Activated CD4-positive, alpha-beta T cell treated with anti-CD3 and anti-CD28 coated beads, Interleukin-2, amount 10 ng/mL, durations not matched to agents 24 days and 14 days (primary cell): Measurements from ENCODE around the gene RGS1. TPM values are rescaled to one million over a fixed set of nuclear protein-coding genes. Genes with fewer than 3 reads are reported as not detected.
A peak's percentile ranks its signal among the peaks of the same experiment; 100 is the strongest.

Source experiments
- DNase-seq: peaks from one replicate; pipeline ENCODE4 v3.0.0; 2022
- H3K27ac Mint-ChIP-seq: one replicate; pipeline ENCODE4 v1.8.0; 2022; ENCODE audit warnings: mild to moderate bottlenecking, mixed read lengths
- H3K27me3 Mint-ChIP-seq: one replicate; pipeline ENCODE4 v1.8.0; 2022; ENCODE audit warnings: mixed read lengths
- H3K36me3 Mint-ChIP-seq: one replicate; pipeline ENCODE4 v1.8.0; 2022; ENCODE audit warnings: low read depth, mild to moderate bottlenecking, mixed read lengths
- H3K4me1 Mint-ChIP-seq: one replicate; pipeline ENCODE4 v1.8.0; 2021; ENCODE audit warnings: mixed read lengths
- H3K4me3 Mint-ChIP-seq: one replicate; pipeline ENCODE4 v1.8.0; 2022; ENCODE audit warnings: mild to moderate bottlenecking, moderate library complexity, mixed read lengths
- H3K9me3 Mint-ChIP-seq: one replicate; pipeline ENCODE4 v1.8.0; 2021; ENCODE audit warnings: mixed read lengths
- intact Hi-C: fragments of 100-400 bp; cut with micrococcal nuclease; formaldehyde crosslinking; loops from one replicate; pipeline ENCODE4 v1.15.1; 2023
- total RNA-seq: library from RNA; stranded (reverse); gene quantifications from 2 replicates; pipeline ENCODE4 v1.2.3, GENCODE V29; 2022

Gene RGS1
- total RNA-seq, 1 donor from 2014 or later = 6.4 TPM

DNA sequence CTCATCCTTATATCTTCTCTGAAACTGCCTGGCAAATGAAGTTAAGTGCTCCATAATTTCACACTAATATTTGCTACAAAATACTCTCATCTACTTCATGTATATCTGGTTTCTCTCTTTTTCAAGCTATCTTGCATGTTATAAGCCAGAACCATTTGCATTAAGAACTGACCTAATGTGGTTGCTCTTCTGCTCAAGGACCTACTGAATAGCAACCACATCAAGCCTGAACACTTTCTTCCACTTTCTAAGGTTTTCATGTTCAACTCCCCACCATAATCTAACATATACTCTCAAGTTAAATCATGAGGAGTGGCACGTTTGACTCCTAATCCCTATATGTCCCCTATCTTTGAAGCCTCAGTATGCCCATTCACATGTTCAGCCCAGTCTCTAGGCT, 27.2 kb downstream of the RGS1 start:
- Mint-ChIP-seq H3K36me3 (no peaks in the 10 kb centered on the region), H3K27me3 (peaks cover 2% of the 10 kb centered on the region), H3K27ac (no peak overlapping the region), H3K4me1 (peaks cover 10% of the 10 kb centered on the region), H3K9me3 (no peaks in the 10 kb centered on the region), H3K4me3 (no peak overlapping the region)
- DNase-seq = no peak
- intact Hi-C loops = loop anchor here (5.0 kb wide), 1 partner anchor 455 kb away; the partner anchor contains the start of genes RO60 and UCHL5

DNA sequence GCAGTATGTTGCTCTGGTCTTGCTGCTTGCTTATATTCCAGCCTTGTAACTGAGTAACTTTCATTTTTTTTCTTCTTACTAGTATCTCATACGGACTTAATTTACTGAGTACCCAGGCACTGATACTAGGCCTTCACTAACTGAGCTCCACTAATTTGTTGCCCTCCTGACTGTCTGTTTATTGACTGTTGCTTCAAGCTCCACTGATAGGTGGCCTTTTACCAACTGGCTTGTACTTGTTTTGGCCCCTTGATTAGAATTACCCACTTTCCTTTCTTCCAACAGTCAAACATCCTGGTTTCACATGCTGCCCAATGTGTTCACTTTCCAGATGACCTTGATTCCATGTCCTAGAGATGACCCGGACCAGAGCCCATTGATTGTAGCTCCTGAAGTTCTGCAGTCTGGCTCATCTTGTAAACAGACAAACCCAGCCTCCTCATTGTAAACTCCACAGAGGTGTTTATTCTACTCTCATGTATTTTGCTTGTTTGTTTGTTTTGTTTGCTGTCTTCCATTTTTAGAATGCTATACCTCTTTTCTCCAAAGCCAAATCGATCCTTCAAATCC, 27.7 kb downstream of the RGS1 start:
- no peaks in the 10 kb centered on the region for H3K36me3 Mint-ChIP-seq
- intact Hi-C loops = loop anchor here (5.0 kb wide), 1 partner anchor 454 kb away; the partner anchor contains the start of genes RO60 and UCHL5

DNA sequence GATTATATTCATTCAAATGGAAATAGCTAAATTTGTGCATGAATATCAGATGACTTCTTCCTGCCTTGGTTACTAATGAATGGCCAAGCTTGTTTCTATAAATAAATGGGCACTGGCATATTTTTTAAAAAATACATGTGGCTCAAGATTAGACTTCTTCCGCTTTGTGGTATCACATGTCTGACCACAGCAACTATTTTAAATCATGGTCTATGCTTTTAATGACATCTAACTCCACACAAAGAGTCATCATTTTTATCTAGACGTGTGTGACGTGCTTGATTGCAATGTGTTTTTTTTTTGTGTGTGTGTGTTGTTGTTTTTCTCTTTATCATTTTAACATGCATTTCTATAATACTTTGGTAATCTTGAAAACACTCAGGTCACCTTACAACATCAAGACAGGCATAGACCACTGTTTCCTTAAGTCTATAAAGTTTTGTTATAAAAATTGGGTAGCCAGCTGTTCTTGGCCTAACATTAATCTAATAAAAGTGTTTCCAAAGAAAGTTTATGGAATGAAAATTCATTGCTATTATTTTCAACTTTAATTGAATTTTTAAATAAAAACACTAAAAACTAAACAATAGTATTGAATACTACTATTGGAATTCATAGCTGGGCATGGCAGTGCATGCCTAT, 29.5 kb downstream of the RGS1 start:
- no peak for DNase-seq
- Mint-ChIP-seq H3K4me1 (peaks cover 24% of the 10 kb centered on the region), H3K36me3 (no peaks in the 10 kb centered on the region), H3K9me3 (no peaks in the 10 kb centered on the region), H3K27ac (no peak overlapping the region), H3K4me3 (no peak overlapping the region), H3K27me3 (peaks cover 2% of the 10 kb centered on the region)
- intact Hi-C loops = loop anchor here (5.0 kb wide), 1 partner anchor 452 kb away; the partner anchor contains the start of genes RO60 and UCHL5

More for the DNA sequence above, 27.7 kb downstream of the RGS1 start:
- peaks cover 10% of the 10 kb centered on the region for H3K4me1 Mint-ChIP-seq
- DNase-seq = no peak
- H3K27ac Mint-ChIP-seq = no peak overlapping the region
- H3K4me3 Mint-ChIP-seq = no peak overlapping the region
- H3K9me3 Mint-ChIP-seq = no peaks in the 10 kb centered on the region
- peaks cover 2% of the 10 kb centered on the region for H3K27me3 Mint-ChIP-seq

GRCh38 chr1:192608671-192609070, 33.1 kb downstream of the RGS1 start:
- H3K27me3 Mint-ChIP-seq = no peaks in the 10 kb centered on the region
- H3K4me3 Mint-ChIP-seq = peak overlapping the region; percentile 63

GRCh38 chr1:192609110-192610079, 33.8 kb downstream of the RGS1 start:
- H3K4me3 Mint-ChIP-seq = peak overlapping the region; percentile 63
- H3K27ac Mint-ChIP-seq = peak overlapping the region; percentile 28
- intact Hi-C loops = loop anchor here (1.0 to 2.0 kb wide), 2 partner anchors 29 to 135 kb away; no protein-coding TSS in a partner anchor

More at GRCh38 chr1:192608671-192609070, 33.1 kb downstream of the RGS1 start:
- Mint-ChIP-seq H3K36me3 (no peaks in the 10 kb centered on the region), H3K27ac (no peak overlapping the region), H3K4me1 (peaks cover 13% of the 10 kb centered on the region), H3K9me3 (no peaks in the 10 kb centered on the region)
- no peak for DNase-seq
- intact Hi-C loops = loop anchor here (1.0 to 2.0 kb wide), 2 partner anchors 28 to 134 kb away; no protein-coding TSS in a partner anchor

DNA sequence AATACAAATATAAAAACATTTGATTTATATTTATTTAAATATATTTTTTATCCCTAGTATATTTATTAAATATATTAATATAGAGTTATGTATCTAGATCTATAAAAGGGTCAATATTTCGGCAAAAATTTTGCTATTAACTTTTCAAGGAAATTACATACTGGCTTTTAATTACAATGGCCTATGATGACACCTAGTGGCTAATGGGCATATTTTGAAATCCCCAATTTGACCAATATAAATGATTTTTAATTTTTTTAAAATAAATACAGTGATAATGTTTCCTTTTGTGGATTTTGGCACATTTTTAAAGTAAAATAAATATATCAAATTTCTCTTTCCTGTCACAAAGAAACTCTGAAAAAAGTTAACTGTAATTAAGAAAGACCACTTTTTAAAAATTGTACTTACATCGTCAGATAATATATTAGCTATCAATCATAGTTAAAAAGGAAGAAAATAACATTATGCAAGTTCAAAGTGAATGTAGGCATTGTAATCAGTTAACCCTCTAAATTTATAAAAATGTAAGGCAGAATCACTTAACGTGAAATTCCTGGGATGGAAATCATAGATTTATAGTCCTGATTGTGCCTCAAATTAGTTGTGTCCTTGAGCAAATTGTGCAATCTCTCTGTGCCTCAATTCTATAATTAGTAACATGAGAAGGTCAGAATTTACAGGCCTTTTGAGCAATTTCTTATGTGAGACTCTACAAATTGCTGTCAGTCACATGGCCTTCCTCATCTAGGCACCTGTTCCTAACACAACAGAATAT, 34.7 kb downstream of the RGS1 start:
- intact Hi-C loops = no loop called here
- Mint-ChIP-seq H3K36me3 (no peaks in the 10 kb centered on the region), H3K4me1 (peaks cover 13% of the 10 kb centered on the region), H3K27ac (no peak overlapping the region), H3K4me3 (no peak overlapping the region), H3K27me3 (peaks cover 4% of the 10 kb centered on the region), H3K9me3 (no peaks in the 10 kb centered on the region)
- DNase-seq = no peak

More at GRCh38 chr1:192609110-192610079, 33.8 kb downstream of the RGS1 start:
- H3K9me3 Mint-ChIP-seq = no peaks in the 10 kb centered on the region
- H3K27me3 Mint-ChIP-seq = no peaks in the 10 kb centered on the region
- peak; percentile 85 for DNase-seq
- H3K4me1 Mint-ChIP-seq = peaks cover 13% of the 10 kb centered on the region
- no peaks in the 10 kb centered on the region for H3K36me3 Mint-ChIP-seq

DNA sequence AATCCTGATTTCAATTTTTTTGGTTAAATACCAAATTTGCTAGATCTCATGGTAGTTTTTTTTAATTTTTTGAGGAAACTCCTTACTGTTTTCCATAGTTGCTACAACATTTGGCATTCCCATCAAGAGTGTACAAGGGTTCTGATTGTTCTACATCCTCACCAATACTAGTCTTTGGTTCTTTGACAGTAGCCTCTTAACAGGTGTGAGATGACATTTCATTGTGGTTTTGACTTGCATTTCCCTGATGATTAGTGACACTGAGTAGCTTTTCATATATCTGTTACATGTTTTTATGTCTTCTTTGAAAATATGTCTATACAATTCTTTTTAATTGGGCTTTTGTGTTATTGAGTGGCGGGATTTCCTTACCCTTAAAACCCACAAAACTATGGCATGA, 39.5 kb downstream of the RGS1 start:
- no peak overlapping the region for H3K4me3 Mint-ChIP-seq
- no peak for DNase-seq
- peaks cover 12% of the 10 kb centered on the region for H3K27me3 Mint-ChIP-seq
- H3K36me3 Mint-ChIP-seq = no peaks in the 10 kb centered on the region
- no peaks in the 10 kb centered on the region for H3K9me3 Mint-ChIP-seq
- H3K27ac Mint-ChIP-seq = no peak overlapping the region
- intact Hi-C loops = no loop called here
- no peaks in the 10 kb centered on the region for H3K4me1 Mint-ChIP-seq

- no peaks in the 10 kb centered on the region for H3K9me3 Mint-ChIP-seq
- no peak for DNase-seq
- intact Hi-C loops = no loop called here
- no peak overlapping the region for H3K27ac Mint-ChIP-seq
- H3K4me3 Mint-ChIP-seq = no peak overlapping the region
- no peaks in the 10 kb centered on the region for H3K4me1 Mint-ChIP-seq
- H3K36me3 Mint-ChIP-seq = no peaks in the 10 kb centered on the region
- peaks cover 31% of the 10 kb centered on the region for H3K27me3 Mint-ChIP-seq
Measured at GRCh38 chr1:192620071-192620635, 44.6 kb downstream of the RGS1 start.

GRCh38 chr1:192626366-192627179, 51.0 kb downstream of the RGS1 start:
- Mint-ChIP-seq H3K27ac (no peak overlapping the region), H3K4me3 (no peak overlapping the region), H3K36me3 (no peaks in the 10 kb centered on the region), H3K27me3 (peaks cover 32% of the 10 kb centered on the region), H3K9me3 (no peaks in the 10 kb centered on the region), H3K4me1 (no peaks in the 10 kb centered on the region)
- intact Hi-C loops = no loop called here
- DNase-seq = no peak

DNA sequence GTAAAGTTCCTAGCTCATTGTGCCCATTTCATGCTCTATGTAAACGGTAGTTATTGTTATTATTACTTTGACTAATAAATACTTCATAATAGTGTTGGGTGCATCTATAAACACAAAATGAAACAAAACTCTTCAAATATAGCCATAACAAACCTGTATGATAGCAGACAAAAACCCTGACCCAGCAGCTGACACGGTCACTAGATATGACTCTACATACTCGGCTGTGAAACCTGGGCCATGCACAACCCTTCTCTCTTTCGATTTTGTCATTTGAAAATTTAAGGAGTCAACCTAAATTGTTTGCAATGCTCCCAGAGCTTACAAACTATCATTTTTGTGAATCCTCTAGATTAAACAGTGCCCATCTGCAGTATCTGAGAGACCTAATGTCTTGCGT, 52.3 kb downstream of the RGS1 start:
- Mint-ChIP-seq H3K27ac (no peak overlapping the region), H3K27me3 (peaks cover 26% of the 10 kb centered on the region), H3K4me1 (no peaks in the 10 kb centered on the region), H3K36me3 (no peaks in the 10 kb centered on the region), H3K4me3 (no peak overlapping the region), H3K9me3 (no peaks in the 10 kb centered on the region)
- intact Hi-C loops = no loop called here
- DNase-seq = no peak

DNA sequence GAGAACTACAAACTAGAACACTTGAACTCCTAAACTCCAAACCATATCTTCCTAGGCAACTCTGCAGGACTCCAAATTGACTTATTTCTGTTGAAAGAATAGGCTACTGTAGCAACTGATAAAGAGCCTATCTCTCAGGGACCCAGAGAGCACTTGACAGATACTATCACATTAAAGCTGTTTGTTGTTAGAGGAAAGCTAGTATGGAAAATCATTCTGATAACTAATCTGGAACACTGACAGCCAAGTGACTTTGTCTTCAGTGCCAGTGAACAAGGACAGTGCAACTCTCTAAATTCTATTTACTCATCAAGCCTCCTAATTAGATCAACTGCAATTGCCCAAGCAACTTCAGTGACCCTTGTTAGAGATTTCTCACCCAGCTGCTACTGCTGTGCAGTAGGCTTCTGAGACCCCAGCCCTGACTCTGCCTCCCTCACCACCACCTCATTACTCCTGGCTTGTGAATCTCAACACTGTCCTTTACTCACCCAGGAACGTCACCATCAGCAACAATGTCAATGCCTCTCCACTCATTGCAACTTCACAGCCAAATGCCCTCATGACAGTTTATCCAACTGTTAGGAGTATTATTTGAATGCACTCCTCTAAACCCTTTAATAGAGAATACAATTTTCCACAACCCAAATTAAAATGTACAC, 53.0 kb downstream of the RGS1 start:
- DNase-seq = no peak
- no peak overlapping the region for H3K4me3 Mint-ChIP-seq
- no peaks in the 10 kb centered on the region for H3K4me1 Mint-ChIP-seq
- H3K27me3 Mint-ChIP-seq = peaks cover 24% of the 10 kb centered on the region
- H3K36me3 Mint-ChIP-seq = no peaks in the 10 kb centered on the region
- no peaks in the 10 kb centered on the region for H3K9me3 Mint-ChIP-seq
- no peak overlapping the region for H3K27ac Mint-ChIP-seq
- intact Hi-C loops = no loop called here

GRCh38 chr1:192629612-192630011, 54.0 kb downstream of the RGS1 start:
- peaks cover 17% of the 10 kb centered on the region for H3K27me3 Mint-ChIP-seq
- no peak for DNase-seq
- H3K4me1 Mint-ChIP-seq = no peaks in the 10 kb centered on the region
- H3K36me3 Mint-ChIP-seq = no peaks in the 10 kb centered on the region
- intact Hi-C loops = no loop called here
- H3K9me3 Mint-ChIP-seq = no peaks in the 10 kb centered on the region
- no peak overlapping the region for H3K4me3 Mint-ChIP-seq
- no peak overlapping the region for H3K27ac Mint-ChIP-seq
